ENCODE data around the gene RD3L. TPM values are rescaled to one million over a fixed set of nuclear protein-coding genes. Genes with fewer than 3 reads are reported as not detected.

Gene RD3L
- total RNA-seq, 1 experiment from 2014 or later: not detected

DNA sequence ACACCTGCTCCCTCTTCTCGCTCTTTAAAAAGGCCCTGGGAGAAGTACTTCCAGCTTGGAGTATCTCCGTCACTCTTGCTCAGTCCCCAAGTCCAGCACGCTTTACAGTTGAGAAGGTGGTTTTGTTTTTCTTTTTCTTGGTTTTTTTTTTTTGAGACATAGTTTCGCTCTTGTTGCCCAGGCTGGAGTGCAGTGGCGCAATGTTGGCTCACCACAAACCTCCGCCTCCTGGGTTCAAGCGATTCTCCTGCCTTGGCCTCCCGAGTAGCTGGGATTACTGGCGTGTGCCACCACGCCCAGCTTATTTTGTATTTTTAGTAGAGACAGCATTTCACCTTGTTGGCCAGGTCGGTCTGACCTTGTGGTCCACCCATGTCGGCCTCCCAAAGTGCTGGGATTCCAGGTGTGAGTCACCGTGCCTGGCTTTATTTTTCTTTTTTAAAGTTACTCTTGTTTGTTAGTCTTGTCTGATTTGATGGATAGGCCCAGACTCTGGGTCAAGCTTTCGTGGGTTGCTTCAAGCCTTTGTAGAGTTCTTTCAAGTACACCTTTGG, 12.2 kb downstream of the RD3L start:
- ATAC-seq: peak; percentile 69
- ChIA-PET CTCF (no interaction called here), POLR2A (no interaction called here), RAD21 (ENCODE audit: low non-redundant PET in 1 of 2, low total read pairs in 2 of 2, uncharacterized antibody in 2 of 2, unreplicated experiment in 2 of 2) (no interaction called here)
- DNase-seq (ENCODE audit: low read depth, low spot score): no peak
- H2AFZ ChIP-seq (ENCODE audit: low read depth, low read length, poor library complexity, severe bottlenecking): no peak overlapping the region
- H3K9ac ChIP-seq (ENCODE audit: low read length): no peak overlapping the region
- H3K9me2 ChIP-seq (ENCODE audit: insufficient read depth): no peaks in the 10 kb centered on the region
- no peaks in the 10 kb centered on the region for H4K20me1 ChIP-seq (ENCODE audit: insufficient read depth)
- no peaks in the 10 kb centered on the region for H3K9me3 ChIP-seq (ENCODE audit: control insufficient read depth in 1 of 2, insufficient read depth in 1 of 2, low read depth in 1 of 2, low read length in 2 of 2)
- intact Hi-C loops (cut with micrococcal nuclease): no loop called here
- H3K27ac ChIP-seq (ENCODE audit: low read depth, low read length): no peak overlapping the region
- BruUV-seq (replicated peaks): no TSS peak
- no peak overlapping the region for H3K4me3 ChIP-seq (replicated peaks in 1 of 2; ENCODE audit: low read depth in 1 of 2, low read length in 2 of 2)
- peaks cover 7 to 25% of the 10 kb centered on the region in 2 experiments; a peak in 3 of 4 replicates for H3K4me1 ChIP-seq (ENCODE audit: control insufficient read depth in 1 of 2, insufficient read depth in 2 of 2, low read length in 2 of 2)
- no peaks in the 10 kb centered on the region for H3K79me2 ChIP-seq (ENCODE audit: insufficient read depth, low read length)
- TF ChIP-seq ELF1 (IDR thresholded peaks at IDR 0.05; ENCODE audit: borderline replicate concordance, low read depth) (no peak), SIN3A (IDR thresholded peaks at IDR 0.05; ENCODE audit: low read depth) (no peak), POLR2AphosphoS5 (IDR thresholded peaks at IDR 0.05; ENCODE audit: low read depth, low read length) (no peak), FOSL1 (IDR thresholded peaks at IDR 0.05; ENCODE audit: low read depth) (0 out of 2 replicates have a peak, but pooled peaks have one; percentile 20)
- TF ChIP-seq, protein P1, sequence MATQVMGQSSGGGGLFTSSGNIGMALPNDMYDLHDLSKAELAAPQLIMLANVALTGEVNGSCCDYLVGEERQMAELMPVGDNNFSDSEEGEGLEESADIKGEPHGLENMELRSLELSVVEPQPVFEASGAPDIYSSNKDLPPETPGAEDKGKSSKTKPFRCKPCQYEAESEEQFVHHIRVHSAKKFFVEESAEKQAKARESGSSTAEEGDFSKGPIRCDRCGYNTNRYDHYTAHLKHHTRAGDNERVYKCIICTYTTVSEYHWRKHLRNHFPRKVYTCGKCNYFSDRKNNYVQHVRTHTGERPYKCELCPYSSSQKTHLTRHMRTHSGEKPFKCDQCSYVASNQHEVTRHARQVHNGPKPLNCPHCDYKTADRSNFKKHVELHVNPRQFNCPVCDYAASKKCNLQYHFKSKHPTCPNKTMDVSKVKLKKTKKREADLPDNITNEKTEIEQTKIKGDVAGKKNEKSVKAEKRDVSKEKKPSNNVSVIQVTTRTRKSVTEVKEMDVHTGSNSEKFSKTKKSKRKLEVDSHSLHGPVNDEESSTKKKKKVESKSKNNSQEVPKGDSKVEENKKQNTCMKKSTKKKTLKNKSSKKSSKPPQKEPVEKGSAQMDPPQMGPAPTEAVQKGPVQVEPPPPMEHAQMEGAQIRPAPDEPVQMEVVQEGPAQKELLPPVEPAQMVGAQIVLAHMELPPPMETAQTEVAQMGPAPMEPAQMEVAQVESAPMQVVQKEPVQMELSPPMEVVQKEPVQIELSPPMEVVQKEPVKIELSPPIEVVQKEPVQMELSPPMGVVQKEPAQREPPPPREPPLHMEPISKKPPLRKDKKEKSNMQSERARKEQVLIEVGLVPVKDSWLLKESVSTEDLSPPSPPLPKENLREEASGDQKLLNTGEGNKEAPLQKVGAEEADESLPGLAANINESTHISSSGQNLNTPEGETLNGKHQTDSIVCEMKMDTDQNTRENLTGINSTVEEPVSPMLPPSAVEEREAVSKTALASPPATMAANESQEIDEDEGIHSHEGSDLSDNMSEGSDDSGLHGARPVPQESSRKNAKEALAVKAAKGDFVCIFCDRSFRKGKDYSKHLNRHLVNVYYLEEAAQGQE (IDR thresholded peaks at IDR 0.05; ENCODE audit: low read depth): no peak
- no peaks in the 10 kb centered on the region for H3K36me3 ChIP-seq (ENCODE audit: control insufficient read depth in 1 of 2, insufficient read depth in 2 of 2, low read length in 2 of 2)
- peak overlapping the region; percentile 30 for H3K4me2 ChIP-seq (ENCODE audit: low read length)
- H3K27me3 ChIP-seq (ENCODE audit: insufficient read depth, low read length): no peaks in the 10 kb centered on the region
